ENCODE results near the gene EPN2.
A peak's percentile ranks its signal among the peaks of the same experiment; 100 is the strongest.

Gene EPN2

DNA sequence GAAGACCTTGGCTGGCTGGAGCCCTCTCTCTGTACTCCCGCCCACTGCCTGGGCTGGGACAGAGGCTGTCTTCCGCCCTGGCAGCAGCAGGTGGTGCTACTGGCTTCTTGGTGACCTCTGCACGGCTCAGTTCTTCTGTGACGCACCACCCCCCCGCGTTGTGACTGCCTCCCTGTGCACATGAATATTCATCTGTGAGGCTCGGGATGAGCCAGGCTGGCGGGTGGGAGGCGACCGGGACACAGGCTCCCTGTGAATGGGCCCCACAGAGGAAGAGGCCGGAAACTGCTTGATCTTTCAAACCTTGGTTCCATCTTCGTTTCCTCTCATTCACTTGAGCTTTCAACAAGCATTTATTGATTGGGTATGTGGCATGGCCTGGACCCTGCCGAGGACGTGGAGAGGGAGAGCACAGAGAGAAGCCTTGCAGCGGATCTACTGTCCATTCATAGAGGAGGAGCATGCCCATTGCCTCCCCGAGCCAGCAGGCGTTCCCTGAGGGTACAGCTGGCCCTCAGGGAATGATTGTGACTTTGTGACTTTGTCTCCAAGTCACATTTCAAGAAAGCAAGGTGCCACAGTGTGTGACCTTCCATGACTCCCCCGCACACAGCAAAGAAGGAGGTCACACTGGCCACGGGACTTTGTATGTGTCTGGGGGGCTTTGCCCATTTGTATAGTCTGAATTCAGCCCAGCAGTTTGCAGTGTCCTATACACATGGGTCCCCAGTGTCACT is 80.4 kb downstream of the EPN2 start:
- TF ChIP-seq, protein P1, sequence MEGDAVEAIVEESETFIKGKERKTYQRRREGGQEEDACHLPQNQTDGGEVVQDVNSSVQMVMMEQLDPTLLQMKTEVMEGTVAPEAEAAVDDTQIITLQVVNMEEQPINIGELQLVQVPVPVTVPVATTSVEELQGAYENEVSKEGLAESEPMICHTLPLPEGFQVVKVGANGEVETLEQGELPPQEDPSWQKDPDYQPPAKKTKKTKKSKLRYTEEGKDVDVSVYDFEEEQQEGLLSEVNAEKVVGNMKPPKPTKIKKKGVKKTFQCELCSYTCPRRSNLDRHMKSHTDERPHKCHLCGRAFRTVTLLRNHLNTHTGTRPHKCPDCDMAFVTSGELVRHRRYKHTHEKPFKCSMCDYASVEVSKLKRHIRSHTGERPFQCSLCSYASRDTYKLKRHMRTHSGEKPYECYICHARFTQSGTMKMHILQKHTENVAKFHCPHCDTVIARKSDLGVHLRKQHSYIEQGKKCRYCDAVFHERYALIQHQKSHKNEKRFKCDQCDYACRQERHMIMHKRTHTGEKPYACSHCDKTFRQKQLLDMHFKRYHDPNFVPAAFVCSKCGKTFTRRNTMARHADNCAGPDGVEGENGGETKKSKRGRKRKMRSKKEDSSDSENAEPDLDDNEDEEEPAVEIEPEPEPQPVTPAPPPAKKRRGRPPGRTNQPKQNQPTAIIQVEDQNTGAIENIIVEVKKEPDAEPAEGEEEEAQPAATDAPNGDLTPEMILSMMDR (IDR thresholded peaks at IDR 0.05; ENCODE audit: borderline replicate concordance, insufficient read depth, low read depth, low read length): peak; percentile 25; the same call in 1 of the 2 replicates
- no peak overlapping the region for H3K4me3 ChIP-seq (ENCODE audit: low read depth, low read length)

DNA sequence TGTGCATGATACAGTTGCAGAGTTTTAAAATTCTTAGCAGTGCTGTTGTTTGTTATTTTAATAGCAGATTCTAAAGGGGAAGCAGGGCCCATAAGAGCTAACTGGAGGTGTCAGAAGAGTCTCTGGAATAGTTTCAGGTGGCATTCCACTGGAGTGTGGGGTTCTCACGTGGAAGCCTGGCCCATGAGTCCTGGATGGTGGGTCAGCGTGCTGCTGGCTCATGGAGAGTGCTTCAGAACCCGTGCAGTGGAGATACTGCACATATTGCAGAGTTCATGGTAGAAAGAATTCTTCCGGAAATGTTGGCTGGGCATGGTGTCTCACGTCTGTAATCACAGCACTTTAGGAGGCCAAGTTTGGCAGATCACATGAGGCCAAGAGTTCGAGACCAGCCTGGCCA is 81.4 kb downstream of the EPN2 start:
- TF ChIP-seq, protein P1 (IDR thresholded peaks at IDR 0.05; ENCODE audit: borderline replicate concordance, insufficient read depth, low read depth, low read length): no peak

DNA sequence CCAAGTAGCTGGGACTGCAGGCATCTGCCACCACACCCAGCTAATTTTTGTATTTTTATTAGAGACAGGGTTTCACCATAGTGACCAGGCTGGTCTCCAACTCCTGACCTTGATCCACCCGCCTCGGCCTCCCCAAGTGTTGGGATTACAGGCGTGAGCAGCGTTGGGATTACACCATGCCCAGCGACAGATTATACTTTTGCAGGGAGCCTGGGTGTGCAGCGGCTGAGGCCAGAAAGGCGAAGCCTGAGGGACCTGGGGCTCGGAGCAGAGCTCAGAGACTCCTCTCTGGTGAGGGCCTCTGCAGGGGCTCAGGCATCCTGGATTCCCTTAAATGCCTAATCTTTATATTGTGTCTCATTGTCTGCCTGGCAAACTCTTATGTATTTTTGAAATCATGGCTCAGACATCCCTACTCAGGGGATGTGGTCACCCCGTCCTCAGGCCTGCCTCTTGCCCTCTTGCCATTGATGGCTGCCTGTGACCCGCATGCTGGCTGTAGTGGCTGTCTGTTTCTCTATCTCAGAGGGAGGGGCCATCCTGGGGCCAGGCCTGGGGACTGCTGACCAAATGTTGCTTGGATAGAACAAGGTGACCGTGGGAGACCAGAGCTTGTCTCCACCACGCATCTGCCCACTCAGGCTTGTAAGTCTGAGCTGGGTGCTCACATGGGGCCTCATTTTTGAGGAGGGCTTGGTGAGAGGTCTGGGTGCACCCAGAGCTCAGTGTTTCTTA is 82.8 kb downstream of the EPN2 start:
- TF ChIP-seq, protein P1 (IDR thresholded peaks at IDR 0.05; ENCODE audit: borderline replicate concordance, insufficient read depth, low read depth, low read length): no peak

More for the DNA sequence above, 81.4 kb downstream of the EPN2 start:
- H3K4me3 ChIP-seq (ENCODE audit: low read depth, low read length): no peak overlapping the region

DNA sequence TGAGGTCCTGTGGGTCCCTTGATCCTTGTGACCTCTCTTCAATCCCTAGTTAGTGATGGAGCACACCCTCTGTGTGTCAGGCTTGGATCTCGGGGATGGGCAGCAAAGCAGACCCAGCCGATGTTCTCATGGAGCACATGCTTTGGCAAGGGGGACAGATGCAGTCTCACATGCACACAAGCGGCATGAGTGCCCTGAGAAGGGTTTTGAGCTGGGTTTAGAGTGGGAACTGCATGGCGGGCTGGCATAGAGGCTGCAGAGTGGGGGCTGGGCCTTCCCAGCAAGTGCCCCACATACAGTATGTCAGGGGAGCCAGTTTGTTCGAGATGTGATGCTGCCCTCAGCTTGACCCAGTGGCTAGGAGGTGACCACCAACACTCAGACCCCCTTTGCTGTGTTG is 83.7 kb downstream of the EPN2 start:
- TF ChIP-seq, protein P1 (IDR thresholded peaks at IDR 0.05; ENCODE audit: borderline replicate concordance, insufficient read depth, low read depth, low read length): no peak
- no peak overlapping the region for H3K4me3 ChIP-seq (ENCODE audit: low read depth, low read length)

More for the DNA sequence above, 82.8 kb downstream of the EPN2 start:
- no peak overlapping the region for H3K4me3 ChIP-seq (ENCODE audit: low read depth, low read length)

DNA sequence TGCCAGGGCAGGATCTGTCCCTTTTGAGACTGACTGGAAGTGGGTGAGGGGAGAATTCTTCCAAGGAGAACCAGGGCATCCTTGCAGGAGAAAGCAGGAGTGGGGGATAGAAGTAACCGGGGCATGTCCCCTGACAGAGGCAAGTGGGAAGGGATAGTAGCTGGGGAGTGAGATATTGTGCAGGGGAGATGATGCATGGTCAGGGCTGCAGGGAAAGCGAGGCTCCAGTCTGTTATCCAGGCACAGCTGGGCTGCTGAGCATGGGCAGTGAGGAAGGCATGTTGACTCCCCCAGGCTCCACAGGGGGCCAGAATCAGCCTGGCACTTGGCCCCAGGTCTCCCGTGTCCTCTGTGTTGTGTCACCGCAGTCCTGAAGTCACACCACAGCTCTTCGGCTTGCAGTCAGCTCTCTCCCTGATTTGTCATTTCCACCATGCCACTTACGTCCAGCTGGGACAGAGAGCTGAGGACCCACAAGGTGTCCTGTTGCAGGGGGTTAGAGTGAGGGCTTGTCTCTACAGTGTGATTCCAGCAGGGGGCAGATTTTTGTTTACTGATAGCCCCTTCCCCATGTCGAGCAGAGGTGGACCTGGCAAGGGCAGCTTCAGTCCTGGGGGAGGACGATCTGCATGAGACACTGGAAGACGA is 84.4 kb downstream of the EPN2 start:
- H3K4me3 ChIP-seq (ENCODE audit: low read depth, low read length): no peak overlapping the region
- TF ChIP-seq, protein P1 (IDR thresholded peaks at IDR 0.05; ENCODE audit: borderline replicate concordance, insufficient read depth, low read depth, low read length): 0 out of 2 replicates have a peak, but pooled peaks have one; percentile 7

DNA sequence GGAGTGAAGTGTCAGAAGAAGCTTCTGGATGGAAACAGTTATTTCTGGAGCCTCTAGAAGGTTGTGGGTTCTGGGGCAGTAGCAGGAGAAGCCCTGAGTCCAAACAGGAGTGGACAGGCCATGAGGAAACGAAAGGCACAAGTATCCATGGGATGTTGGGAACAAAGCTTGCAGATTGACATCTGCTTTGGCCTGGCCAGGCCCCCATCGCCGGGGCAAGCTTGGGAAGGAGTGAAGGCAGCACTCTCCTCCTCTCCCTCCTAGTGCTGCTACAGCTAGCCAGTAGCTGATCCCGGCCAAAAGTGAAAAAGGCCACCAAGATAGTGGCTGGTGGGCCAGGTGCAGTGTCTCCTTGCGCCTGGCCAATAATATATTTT is 85.0 kb downstream of the EPN2 start:
- TF ChIP-seq, protein P1 (IDR thresholded peaks at IDR 0.05; ENCODE audit: borderline replicate concordance, insufficient read depth, low read depth, low read length): no peak
- no peak overlapping the region for H3K4me3 ChIP-seq (ENCODE audit: low read depth, low read length)
